Gastroesophageal sphincter (tissue), 4 donors: ENCODE data around the gene UQCC2. TPM values are rescaled to one million over a fixed set of nuclear protein-coding genes. Genes with fewer than 3 reads are reported as not detected.

Experiments used
- ATAC-seq: fragments of 150-250 bp; one replicate; pipeline ENCODE4 v1.9.1; 2016; ENCODE audit warnings: mild to moderate bottlenecking, moderate library complexity
- H3K27ac ChIP-seq, 4 donors: fragments of 200-600 bp; sonication (generic) in 3 of 4; 1 replicate in 3 of 4; 2 replicates in 1 of 4; pipeline ENCODE4 v1.5.1; 2016 to 2019
- H3K27me3 ChIP-seq: fragments of 200-600 bp; sonication (generic); one replicate; pipeline ENCODE4 v1.5.1; 2019
- H3K36me3 ChIP-seq, 2 donors: fragments of 200-600 bp; sonication (generic); one replicate each; pipeline ENCODE4 v1.5.1; 2019; ENCODE audit warnings: control low read depth in 1 of 2
- H3K4me1 ChIP-seq, 3 donors: fragments of 200-600 bp; sonication (generic); 1 replicate in 2 of 3; 2 replicates in 1 of 3; pipeline ENCODE4 v1.5.1; 2016 to 2019; ENCODE audit warnings: control low read depth in 2 of 3
- H3K4me3 ChIP-seq, 2 donors: fragments of 200-600 bp; sonication (generic); one replicate each; pipeline ENCODE4 v1.5.1; 2019; ENCODE audit warnings: mild to moderate bottlenecking in 1 of 2, moderate library complexity in 1 of 2
- H3K9me3 ChIP-seq, 3 donors: fragments of 200-600 bp; sonication (generic); one replicate each; pipeline ENCODE4 v1.5.1; 2017 to 2019; ENCODE audit warnings: control low read depth in 2 of 3
- EP300 ChIP-seq: sonication (generic); formaldehyde crosslinking; IDR thresholded peaks from one replicate; pipeline ENCODE4 v1.6.1; 2017; ENCODE audit warnings: antibody characterized with exemption, mild to moderate bottlenecking
- POLR2A ChIP-seq, 2 donors: fragments of 450-650 bp; IDR thresholded peaks; one replicate each; pipeline ENCODE4 v1.6.1; 2017; ENCODE audit warnings: antibody characterized with exemption in 2 of 2, mild to moderate bottlenecking in 2 of 2, moderate library complexity in 1 of 2
- POLR2AphosphoS5 ChIP-seq: sonication (generic); formaldehyde crosslinking; IDR thresholded peaks from one replicate; pipeline ENCODE4 v1.6.1; 2017; ENCODE audit warnings: antibody characterized with exemption
- WGBS, 2 donors: methylation state at CpG; one replicate each; pipeline ENCODE4 v1.1.5; 2018; ENCODE audit warnings: low coverage in 1 of 2; 5-methylcytosine and 5-hydroxymethylcytosine counted together
- total RNA-seq, 4 donors: library from RNA; depleted of rRNA; stranded (reverse); fragments of >200 nt; gene quantifications; one replicate each; pipeline ENCODE4 v1.1.0, GENCODE V29; 2016
- TF ChIP-seq, protein P1 (sequence below), 4 experiments: fragments of 200-600 bp in 2 of 4; fragments of 450-650 bp in 2 of 4; sonication (generic) in 1 of 4; IDR thresholded peaks; one replicate each; pipeline ENCODE4 v1.5.1; 2017 to 2019; ENCODE audit warnings: antibody characterized with exemption in 4 of 4, mild to moderate bottlenecking in 2 of 4, moderate library complexity in 2 of 4

Gene UQCC2
- total RNA-seq, 4 donors from 2014 or later, result 14.5 to 25.3 (median 17.7) TPM

DNA sequence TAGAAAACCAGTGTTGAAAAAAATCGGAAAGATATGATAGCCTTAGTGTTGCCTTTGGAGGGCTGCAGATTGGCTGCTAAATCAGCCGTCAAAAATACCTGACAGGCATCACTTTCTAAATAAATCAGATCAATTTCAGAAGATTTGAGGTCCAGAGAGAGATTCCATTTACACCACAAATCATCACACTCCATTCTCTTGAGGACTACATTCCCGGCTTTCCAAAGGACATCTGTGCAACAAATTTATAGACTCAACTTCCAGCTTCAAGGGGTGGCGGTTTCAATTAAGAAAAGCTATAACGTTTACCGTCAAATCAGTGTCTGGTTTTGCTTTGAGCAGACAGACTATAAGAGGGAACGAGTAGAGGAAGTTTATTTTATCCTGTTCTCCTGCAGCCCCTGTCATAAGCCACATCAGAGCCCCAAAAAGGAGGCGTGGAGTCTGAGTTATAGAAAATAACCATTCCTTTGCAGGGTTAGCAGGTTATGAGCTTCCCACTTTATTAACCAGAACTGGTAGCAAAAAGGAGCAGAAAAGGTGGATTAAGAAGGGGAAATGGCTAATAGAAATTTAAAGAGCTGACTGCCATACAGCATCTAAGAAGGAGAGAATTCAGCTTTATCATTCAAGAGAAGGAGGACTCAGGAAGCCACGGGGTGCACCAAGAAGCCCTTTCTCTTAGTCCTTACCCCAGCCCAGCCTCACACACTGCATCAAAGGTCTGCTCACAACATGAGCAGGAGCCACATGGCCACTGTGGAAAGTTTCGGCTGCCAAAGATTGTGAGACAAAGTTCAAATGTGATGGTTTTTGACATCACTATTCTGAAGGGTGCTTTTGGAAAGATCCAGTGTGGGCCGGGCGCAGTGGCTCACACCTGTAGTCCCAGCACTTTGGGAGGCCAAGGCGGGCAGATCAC lies 12.9 kb upstream of the UQCC2 start:
- Histone ChIP-seq H3K9me3 (no peaks in the 10 kb centered on the region), H3K27me3 (peaks cover 3% of the 10 kb centered on the region), H3K4me1 (no peaks in the 10 kb centered on the region), H3K27ac (no peak overlapping the region), H3K36me3 (no peaks in the 10 kb centered on the region), H3K4me3 (no peak overlapping the region)
- WGBS, 2 donors, result 49 to 54% methylated on average over 8 to 11 of the region's 13 CpGs
- no peak for TF ChIP-seq EP300
- no peak for ATAC-seq

DNA sequence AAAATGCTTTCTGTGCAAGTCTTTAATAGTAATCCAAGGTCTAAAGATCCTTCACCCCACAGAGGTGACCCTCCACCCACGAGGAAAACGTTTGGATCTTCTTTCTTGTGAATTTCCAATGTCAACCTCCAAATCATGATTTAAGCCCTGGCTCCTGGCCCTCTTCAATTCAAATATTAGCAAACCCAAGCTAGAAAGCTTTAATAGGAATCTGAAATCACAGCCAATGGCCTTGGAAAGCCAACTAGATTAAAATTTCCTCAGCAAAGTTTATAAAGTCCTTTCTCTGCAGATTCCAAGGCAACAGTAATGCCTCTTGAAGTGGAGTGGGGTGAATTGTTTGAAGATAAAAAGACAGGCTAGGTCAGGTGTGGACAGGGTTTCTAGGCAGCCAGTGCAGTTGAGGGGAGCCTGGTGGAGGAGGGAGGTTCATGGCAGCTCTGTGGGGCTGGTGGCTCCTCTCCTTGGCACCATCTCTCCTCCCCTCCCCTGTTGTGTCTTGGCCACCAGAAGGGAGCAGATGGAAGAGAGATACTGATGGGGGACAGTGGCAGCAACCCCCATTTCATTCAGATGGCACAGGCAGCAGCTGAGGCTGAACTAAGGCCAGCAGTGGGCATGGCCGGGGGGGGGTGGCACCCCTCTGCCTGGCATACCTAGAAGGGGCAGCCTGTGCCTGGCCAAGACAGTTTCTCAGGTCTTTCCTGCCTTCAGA lies 12.0 kb upstream of the UQCC2 start:
- Histone ChIP-seq H3K9me3 (no peaks in the 10 kb centered on the region), H3K4me3 (no peak overlapping the region), H3K4me1 (no peaks in the 10 kb centered on the region), H3K36me3 (no peaks in the 10 kb centered on the region), H3K27me3 (peaks cover 3% of the 10 kb centered on the region), H3K27ac (no peak overlapping the region)
- TF ChIP-seq POLR2AphosphoS5, result no peak
- no peak for TF ChIP-seq POLR2A (IDR thresholded peaks at IDR 0.05)
- 4 to 36% methylated on average over 2 of the region's 3 CpGs for WGBS, 2 donors
- ATAC-seq, result no peak

DNA sequence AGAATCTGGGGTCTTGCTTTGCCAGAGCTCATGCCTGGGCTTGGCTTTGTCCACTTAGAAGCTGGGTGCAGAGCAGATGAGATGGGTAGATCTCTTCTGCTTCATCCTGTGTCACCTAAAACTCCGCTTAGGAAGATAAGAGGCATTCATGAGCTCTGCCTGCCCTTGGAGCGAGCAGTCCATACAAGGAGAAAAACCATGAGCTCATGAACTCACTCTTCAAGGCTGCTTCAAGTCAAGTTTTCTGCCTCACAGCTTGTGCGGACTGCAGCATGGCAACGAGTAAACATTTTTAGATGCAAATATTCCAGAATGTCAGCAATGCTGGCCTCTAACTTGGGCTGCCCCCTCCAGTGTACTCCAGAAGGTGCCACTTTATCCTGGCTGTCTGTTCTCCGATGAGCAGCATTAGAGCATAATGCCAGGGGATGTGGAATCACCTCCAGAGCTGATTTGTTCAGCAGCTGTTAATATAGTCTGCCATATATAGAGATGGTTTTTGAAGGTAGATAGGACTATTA lies 10.7 kb upstream of the UQCC2 start:
- no peak for TF ChIP-seq POLR2A (IDR thresholded peaks at IDR 0.05)
- peak; percentile 8 for TF ChIP-seq POLR2AphosphoS5
- TF ChIP-seq EP300, result no peak
- TF ChIP-seq, protein P1, sequence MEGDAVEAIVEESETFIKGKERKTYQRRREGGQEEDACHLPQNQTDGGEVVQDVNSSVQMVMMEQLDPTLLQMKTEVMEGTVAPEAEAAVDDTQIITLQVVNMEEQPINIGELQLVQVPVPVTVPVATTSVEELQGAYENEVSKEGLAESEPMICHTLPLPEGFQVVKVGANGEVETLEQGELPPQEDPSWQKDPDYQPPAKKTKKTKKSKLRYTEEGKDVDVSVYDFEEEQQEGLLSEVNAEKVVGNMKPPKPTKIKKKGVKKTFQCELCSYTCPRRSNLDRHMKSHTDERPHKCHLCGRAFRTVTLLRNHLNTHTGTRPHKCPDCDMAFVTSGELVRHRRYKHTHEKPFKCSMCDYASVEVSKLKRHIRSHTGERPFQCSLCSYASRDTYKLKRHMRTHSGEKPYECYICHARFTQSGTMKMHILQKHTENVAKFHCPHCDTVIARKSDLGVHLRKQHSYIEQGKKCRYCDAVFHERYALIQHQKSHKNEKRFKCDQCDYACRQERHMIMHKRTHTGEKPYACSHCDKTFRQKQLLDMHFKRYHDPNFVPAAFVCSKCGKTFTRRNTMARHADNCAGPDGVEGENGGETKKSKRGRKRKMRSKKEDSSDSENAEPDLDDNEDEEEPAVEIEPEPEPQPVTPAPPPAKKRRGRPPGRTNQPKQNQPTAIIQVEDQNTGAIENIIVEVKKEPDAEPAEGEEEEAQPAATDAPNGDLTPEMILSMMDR (IDR thresholded peaks at IDR 0.05), result no peak
- 60 to 84% methylated on average over 4 of the region's 5 CpGs for WGBS, 2 donors
- no peak overlapping the region for H3K27ac ChIP-seq
- H3K36me3 ChIP-seq, result no peaks in the 10 kb centered on the region
- no peak overlapping the region for H3K4me3 ChIP-seq
- H3K4me1 ChIP-seq, result peaks cover 0 to 8% (median 0%) of the 10 kb centered on the region in 3 donors
- H3K9me3 ChIP-seq, result no peaks in the 10 kb centered on the region
- H3K27me3 ChIP-seq, result peaks cover 3% of the 10 kb centered on the region
- ATAC-seq, result no peak

DNA sequence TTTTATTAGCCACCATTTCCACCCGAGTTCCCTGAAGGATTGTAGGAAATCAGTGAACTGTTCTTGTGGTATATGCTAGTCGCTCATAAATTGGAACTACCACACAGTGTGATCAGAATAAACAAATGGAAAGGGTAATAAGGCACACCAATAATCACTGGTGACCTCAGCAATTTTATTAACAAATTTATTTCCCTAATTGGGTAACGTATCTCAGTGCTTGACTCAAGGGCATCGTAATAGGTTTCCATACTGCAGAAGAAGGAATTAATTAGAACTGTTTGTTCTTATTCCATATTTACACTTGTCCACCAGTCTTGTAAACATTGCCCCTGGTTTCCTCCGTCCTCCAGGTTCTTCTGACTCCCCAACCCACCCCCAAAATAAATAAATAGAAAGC lies 10.0 kb upstream of the UQCC2 start:
- Histone ChIP-seq H3K27me3 (peaks cover 3% of the 10 kb centered on the region), H3K27ac (no peak overlapping the region), H3K36me3 (no peaks in the 10 kb centered on the region), H3K4me3 (no peak overlapping the region), H3K4me1 (peaks cover 0 to 8% (median 0%) of the 10 kb centered on the region in 3 donors), H3K9me3 (no peaks in the 10 kb centered on the region)
- 56 to 63% methylated on average over 5 of the region's 5 CpGs for WGBS, 2 donors
- TF ChIP-seq, protein P1 (IDR thresholded peaks at IDR 0.05), result no peak
- no peak for TF ChIP-seq POLR2AphosphoS5
- TF ChIP-seq POLR2A (IDR thresholded peaks at IDR 0.05), result no peak
- no peak for TF ChIP-seq EP300
- no peak for ATAC-seq

DNA sequence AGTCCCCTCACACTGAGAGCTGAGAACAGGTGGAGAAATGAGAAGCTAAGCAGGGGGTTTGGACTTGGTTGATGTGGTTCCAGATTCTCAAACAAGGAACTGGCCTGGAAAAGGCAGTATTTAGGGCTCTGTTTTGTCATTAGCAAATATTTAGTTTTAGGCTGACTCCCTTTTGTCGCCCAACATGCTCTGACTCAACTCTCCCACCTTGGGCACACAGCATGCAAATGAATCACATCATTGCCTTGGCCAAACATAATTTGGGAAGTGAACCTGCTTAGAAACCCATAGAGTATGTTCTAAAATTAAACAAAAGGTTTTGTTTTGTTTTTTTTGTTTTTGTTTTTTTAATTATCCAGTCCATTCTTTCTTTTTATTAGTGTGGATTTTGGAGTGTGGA lies 9.5 kb upstream of the UQCC2 start:
- 69 to 89% methylated on average over 1 of the region's 1 CpG for WGBS, 2 donors
- H3K27ac ChIP-seq, result no peak overlapping the region
- TF ChIP-seq POLR2A (IDR thresholded peaks at IDR 0.05), result no peak
- TF ChIP-seq, protein P1 (IDR thresholded peaks at IDR 0.05), result no peak
- TF ChIP-seq POLR2AphosphoS5, result no peak
- no peak for TF ChIP-seq EP300

More for the DNA sequence above, 9.5 kb upstream of the UQCC2 start:
- H3K4me1 ChIP-seq, result peaks cover 0 to 8% (median 0%) of the 10 kb centered on the region in 3 donors
- no peaks in the 10 kb centered on the region for H3K36me3 ChIP-seq
- peaks cover 3% of the 10 kb centered on the region for H3K27me3 ChIP-seq
- ATAC-seq, result no peak
- H3K9me3 ChIP-seq, result no peaks in the 10 kb centered on the region
- H3K4me3 ChIP-seq, result no peak overlapping the region
